Omental fat pad (tissue), 4 donors: ENCODE measurements around the gene NATD1. TPM values are rescaled to one million over a fixed set of nuclear protein-coding genes. Genes with fewer than 3 reads are reported as not detected.
A peak's percentile ranks its signal among the peaks of the same experiment; 100 is the strongest.

Experiments used
- ATAC-seq: fragments of 150-250 bp; one replicate; pipeline ENCODE4 v1.9.1; 2016; ENCODE audit warnings: mild to moderate bottlenecking, moderate library complexity; ENCODE audit not compliant: low FRiP score
- DNase-seq: peaks from one replicate; pipeline ENCODE4 v3.0.0-alpha.2; 2019; ENCODE audit warnings: low spot score
- CTCF ChIP-seq, 3 donors: fragments of 450-650 bp; IDR thresholded peaks; one replicate each; pipeline ENCODE4 v1.5.1; 2016 to 2017; ENCODE audit warnings: antibody characterized with exemption in 3 of 3, mild to moderate bottlenecking in 3 of 3, moderate library complexity in 2 of 3
- total RNA-seq, 4 donors: library from RNA; depleted of rRNA; stranded (reverse); fragments of >200 nt; gene quantifications; one replicate each; pipeline ENCODE4 v1.1.0, GENCODE V29; 2016

Gene NATD1
- total RNA-seq, 4 donors from 2014 or later = 7.5 to 19.1 (median 9.6) TPM

- ATAC-seq (no peak), DNase-seq (no peak)
- no peak for TF ChIP-seq CTCF (IDR thresholded peaks at IDR 0.05)
Measured at GRCh38 chr17:21272881-21273792, 19.9 kb upstream of the NATD1 start.

DNA sequence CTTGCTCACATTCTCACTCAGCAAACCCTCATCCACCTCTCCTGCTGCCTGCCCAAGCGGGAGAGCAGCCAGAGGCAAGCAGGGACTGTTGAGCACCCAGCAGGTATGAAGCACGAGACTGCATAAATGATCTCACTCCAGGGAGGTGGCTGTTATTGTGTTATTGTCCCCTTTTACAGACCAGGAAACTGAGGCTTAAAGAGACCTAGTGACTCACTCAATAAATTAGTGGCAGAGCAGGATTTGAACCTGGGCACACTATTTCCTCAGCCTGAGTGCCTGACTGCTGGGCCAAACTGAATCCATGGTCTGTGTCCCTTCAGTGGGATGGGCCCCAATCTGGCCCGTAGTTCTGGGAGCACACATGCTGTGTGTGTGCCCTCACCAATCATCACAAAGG, 19.0 kb upstream of the NATD1 start:
- no peak for TF ChIP-seq CTCF (IDR thresholded peaks at IDR 0.05)
- DNase-seq = no peak
- no peak for ATAC-seq

DNA sequence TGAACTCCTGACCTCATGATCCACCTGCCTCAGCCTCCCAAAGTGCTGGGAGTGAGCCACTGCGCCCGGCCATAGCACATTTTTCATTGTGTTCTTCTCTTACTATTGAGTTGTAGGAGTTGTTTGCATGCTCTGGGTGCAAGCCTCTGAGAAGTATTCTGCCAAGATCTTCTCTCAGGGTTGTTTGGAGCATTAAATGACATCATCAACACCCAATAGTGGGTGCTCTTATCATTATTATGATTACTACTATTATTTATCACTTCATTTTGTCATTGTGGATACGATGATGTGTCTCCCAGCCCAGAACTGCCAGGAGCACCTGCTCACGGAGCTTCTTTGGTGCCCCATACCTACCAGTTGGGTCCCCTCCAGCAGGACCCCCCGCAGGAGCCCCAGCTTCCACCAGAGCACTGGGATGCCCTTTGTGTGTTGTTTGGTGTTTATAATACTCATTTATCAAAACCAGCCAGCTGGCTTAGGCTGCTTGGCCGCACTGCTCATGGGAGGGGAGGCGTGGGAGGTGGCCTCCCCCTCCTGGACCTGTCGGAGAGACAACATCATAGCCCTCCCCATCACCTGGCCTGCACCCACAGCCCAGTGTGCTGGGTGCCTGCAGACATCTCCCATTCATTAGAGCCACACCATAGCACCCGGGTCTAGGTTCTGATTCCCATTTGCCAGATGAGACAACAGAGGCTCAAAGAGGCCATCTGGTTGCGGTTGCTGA, 18.4 kb upstream of the NATD1 start:
- no peak for TF ChIP-seq CTCF (IDR thresholded peaks at IDR 0.05)
- ATAC-seq (no peak), DNase-seq (no peak)

DNA sequence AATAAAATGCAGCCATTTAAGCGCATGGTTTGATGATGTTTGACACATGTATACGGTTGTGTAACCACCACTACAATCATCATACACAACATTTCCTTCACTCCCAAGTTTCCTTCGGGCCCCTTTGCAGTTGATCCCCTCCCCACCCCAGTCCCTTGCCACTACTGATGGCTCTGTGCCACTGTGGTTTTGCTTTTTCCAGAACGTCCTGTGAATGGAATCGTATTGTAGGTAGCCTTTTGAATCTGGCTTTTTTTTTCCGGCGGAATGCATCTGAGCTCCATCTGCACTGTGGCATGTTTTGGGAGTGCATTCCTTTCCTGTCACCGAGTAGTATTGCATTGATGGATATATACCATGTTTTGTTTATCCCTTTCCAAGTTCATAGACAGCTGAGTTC, 16.2 kb upstream of the NATD1 start:
- no peak for ATAC-seq
- no peak for DNase-seq
- no peak for TF ChIP-seq CTCF (IDR thresholded peaks at IDR 0.05)

DNA sequence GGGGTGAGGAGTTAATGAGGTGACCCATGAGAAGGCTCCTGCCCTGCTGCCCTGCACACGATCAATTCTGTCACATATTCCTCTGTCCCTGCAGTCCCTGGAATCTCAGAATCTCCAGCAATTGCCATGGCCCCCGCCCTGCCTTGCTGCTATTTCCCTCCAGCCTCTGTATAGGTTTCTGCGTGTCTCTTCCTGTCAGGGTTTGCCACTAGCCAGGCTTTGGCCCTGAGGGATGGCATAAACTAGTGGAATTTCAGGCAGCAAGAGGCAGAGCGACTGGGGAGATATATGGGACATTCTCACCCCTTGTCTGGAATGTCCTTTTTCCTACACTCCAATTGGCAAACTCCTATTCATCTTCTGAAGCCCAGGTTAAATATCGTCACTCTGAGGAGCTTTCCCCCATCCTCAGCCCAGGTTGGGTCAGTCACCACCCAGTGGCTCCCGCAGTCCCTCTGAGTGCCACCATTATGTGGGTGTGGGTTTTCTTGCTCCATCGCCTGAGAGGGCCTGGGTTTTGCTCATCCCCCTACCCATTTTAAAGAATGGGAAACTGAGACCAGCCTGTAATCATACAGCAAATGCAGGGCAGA, 15.5 kb upstream of the NATD1 start:
- no peak for ATAC-seq

DNA sequence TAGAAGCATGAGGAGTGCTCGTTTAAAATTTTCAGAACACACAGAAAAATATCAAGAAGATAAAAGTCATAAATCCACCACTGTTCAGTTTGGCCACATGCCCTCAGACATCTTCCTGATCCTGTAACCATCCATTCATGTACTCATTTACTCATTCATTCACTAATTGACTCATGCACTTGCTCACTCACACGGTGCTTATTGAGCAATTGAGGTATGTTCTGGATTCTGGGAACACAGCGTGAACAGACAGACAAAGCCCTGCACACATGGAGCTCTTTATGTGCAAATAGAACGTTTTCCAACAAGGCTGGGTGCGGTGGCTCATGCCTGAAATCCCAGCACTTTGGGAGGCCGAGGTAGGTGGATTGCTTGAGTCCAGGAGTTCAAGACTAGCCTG, 10.2 kb upstream of the NATD1 start:
- ATAC-seq (peak; percentile 88), DNase-seq (no peak)
- TF ChIP-seq CTCF (IDR thresholded peaks at IDR 0.05) = no peak

More for the DNA sequence above, 15.5 kb upstream of the NATD1 start:
- no peak for TF ChIP-seq CTCF (IDR thresholded peaks at IDR 0.05)
- DNase-seq = no peak
